ENCODE data around the gene MPPED1.

The MPPED1 gene

DNA sequence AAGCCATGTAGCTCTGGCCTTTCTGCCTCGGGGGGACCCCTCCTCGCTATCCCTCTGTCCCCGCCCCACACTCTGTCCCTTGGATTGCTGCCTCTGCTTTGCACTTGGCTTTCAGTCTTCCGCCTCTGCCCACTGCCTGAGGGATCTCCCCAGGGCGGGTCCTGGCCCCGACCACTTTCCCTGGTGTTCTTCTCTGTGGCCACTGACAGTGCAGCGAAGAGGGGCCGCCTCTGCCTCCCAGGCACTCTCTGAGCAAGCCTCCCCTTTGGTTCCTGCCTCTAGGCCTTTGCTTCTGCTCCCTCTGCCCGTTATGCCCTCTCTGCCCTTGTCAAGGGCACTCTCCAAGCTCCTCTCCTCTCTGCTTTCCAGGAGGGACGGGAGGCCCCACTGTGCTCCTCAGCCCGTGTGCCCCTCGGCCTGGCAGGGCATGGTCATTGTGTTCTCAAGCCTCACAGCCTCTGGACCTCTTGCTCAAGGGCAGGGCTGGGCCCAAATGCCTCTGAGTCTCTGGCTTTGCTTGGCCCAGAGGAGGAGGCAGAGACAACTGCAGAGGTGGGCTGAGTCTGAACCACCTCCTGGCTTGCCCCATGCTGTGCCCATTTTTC lies 5.5 kb upstream of the MPPED1 start:
- Histone ChIP-seq H3K9ac (ENCODE audit: low read length) (no peak overlapping the region), H3K4me3 (ENCODE audit: low read length) (no peak overlapping the region), H3K27me3 (ENCODE audit: control insufficient read depth, insufficient read depth, low read length) (peaks cover 15% of the 10 kb centered on the region), H3K36me3 (ENCODE audit: control insufficient read depth, insufficient read depth, low read length) (no peaks in the 10 kb centered on the region), H3K27ac (ENCODE audit: low read depth, low read length) (no peak overlapping the region), H3K4me1 (ENCODE audit: control insufficient read depth, insufficient read depth, low read length) (no peaks in the 10 kb centered on the region)

DNA sequence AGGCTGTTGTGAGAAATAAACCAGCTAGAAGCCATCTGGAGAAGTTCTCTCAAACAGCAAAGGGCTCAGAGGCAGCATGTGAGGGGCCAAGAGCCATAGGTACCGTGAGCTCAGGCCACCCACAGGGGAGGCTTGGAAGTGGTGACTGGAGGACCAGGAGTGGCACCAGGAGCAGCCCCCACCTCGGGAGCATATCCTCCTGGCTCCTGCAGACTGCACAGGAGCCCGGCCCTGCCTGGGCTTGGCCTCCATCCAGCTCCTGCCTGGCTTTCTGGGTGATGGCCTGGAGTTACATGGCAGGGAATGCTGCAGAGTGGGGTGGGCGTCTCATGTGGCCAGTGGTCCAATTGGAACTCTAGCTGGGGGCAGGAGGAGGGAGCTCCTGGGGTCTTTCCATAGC lies 4.2 kb upstream of the MPPED1 start:
- Histone ChIP-seq H3K9ac (ENCODE audit: low read length) (no peak overlapping the region), H3K36me3 (ENCODE audit: control insufficient read depth, insufficient read depth, low read length) (no peaks in the 10 kb centered on the region), H3K27ac (ENCODE audit: low read depth, low read length) (no peak overlapping the region), H3K27me3 (ENCODE audit: control insufficient read depth, insufficient read depth, low read length) (peaks cover 15% of the 10 kb centered on the region), H3K4me3 (ENCODE audit: low read length) (no peak overlapping the region), H3K4me1 (ENCODE audit: control insufficient read depth, insufficient read depth, low read length) (no peaks in the 10 kb centered on the region)

GRCh38 chr22:43408009-43408408 lies 3.8 kb upstream of the MPPED1 start:
- H3K27ac ChIP-seq (ENCODE audit: low read depth, low read length) = no peak overlapping the region
- no peak overlapping the region for H3K9ac ChIP-seq (ENCODE audit: low read length)
- H3K27me3 ChIP-seq (ENCODE audit: control insufficient read depth, insufficient read depth, low read length) = peaks cover 16% of the 10 kb centered on the region
- no peak overlapping the region for H3K4me3 ChIP-seq (ENCODE audit: low read length)
- H3K36me3 ChIP-seq (ENCODE audit: control insufficient read depth, insufficient read depth, low read length) = no peaks in the 10 kb centered on the region
- H3K4me1 ChIP-seq (ENCODE audit: control insufficient read depth, insufficient read depth, low read length) = no peaks in the 10 kb centered on the region

GRCh38 chr22:43409046-43409445 lies 2.8 kb upstream of the MPPED1 start:
- H3K27me3 ChIP-seq (ENCODE audit: control insufficient read depth, insufficient read depth, low read length) = peaks cover 16% of the 10 kb centered on the region
- H3K27ac ChIP-seq (ENCODE audit: low read depth, low read length) = no peak overlapping the region

GRCh38 chr22:43409800-43410199 lies 2.0 kb upstream of the MPPED1 start:
- Histone ChIP-seq H3K4me1 (ENCODE audit: control insufficient read depth, insufficient read depth, low read length) (no peaks in the 10 kb centered on the region), H3K4me3 (ENCODE audit: low read length) (no peak overlapping the region), H3K36me3 (ENCODE audit: control insufficient read depth, insufficient read depth, low read length) (no peaks in the 10 kb centered on the region), H3K9ac (ENCODE audit: low read length) (no peak overlapping the region), H3K27me3 (ENCODE audit: control insufficient read depth, insufficient read depth, low read length) (peaks cover 16% of the 10 kb centered on the region), H3K27ac (ENCODE audit: low read depth, low read length) (no peak overlapping the region)

More at GRCh38 chr22:43409046-43409445, 2.8 kb upstream of the MPPED1 start:
- Histone ChIP-seq H3K4me1 (ENCODE audit: control insufficient read depth, insufficient read depth, low read length) (no peaks in the 10 kb centered on the region), H3K4me3 (ENCODE audit: low read length) (no peak overlapping the region), H3K9ac (ENCODE audit: low read length) (no peak overlapping the region), H3K36me3 (ENCODE audit: control insufficient read depth, insufficient read depth, low read length) (no peaks in the 10 kb centered on the region)

DNA sequence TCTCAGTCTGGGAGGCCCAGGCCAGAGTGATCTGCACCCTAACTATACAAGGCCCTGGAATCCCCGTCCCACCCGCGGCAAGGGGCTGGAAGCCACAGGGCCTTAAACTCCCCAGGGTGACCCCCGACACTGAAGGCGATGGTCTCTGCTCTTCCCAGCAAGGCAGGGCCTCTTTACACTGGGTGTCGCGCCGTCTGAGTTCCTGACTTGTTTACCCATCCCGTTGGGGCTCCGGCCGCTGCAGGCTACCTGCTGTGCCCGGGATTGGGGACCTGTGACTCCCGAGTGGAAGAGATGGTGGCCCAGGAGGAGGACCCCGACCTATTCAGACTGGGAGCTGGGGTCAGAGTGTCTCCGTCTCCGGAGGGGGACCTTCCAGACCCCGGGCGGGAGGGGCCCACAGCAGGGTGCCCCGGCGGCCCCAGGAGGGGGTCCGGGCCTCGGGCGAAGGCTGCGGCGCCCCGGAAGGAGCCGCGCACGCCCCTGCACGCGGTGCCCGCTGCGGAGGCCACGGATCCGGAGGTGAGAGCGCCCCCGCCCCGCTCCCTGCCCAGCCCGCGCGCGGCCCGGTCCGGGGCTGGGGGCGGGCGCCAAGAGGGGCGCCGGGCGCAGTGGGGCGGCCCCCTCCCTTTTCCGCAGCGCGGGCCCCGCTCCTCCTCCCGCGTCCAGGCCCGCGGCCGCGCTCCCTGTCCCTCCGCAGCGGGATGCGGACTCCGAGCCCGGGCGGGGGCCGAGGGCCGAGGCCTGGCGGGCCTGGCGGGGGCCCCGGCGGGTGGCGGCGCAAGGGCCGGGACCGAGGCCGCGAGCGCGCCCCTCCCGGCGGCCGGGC lies 560 bp upstream of the MPPED1 start:
- Histone ChIP-seq H3K27me3 (ENCODE audit: control insufficient read depth, insufficient read depth, low read length) (peaks cover 16% of the 10 kb centered on the region), H3K4me1 (ENCODE audit: control insufficient read depth, insufficient read depth, low read length) (no peaks in the 10 kb centered on the region), H3K36me3 (ENCODE audit: control insufficient read depth, insufficient read depth, low read length) (no peaks in the 10 kb centered on the region), H3K27ac (ENCODE audit: low read depth, low read length) (no peak overlapping the region), H3K9ac (ENCODE audit: low read length) (no peak overlapping the region), H3K4me3 (ENCODE audit: low read length) (no peak overlapping the region)

- H3K4me1 ChIP-seq (ENCODE audit: control insufficient read depth, insufficient read depth, low read length) = no peaks in the 10 kb centered on the region
- H3K9ac ChIP-seq (ENCODE audit: low read length) = no peak overlapping the region
- H3K36me3 ChIP-seq (ENCODE audit: control insufficient read depth, insufficient read depth, low read length) = no peaks in the 10 kb centered on the region
- H3K4me3 ChIP-seq (ENCODE audit: low read length) = no peak overlapping the region
- no peak overlapping the region for H3K27ac ChIP-seq (ENCODE audit: low read depth, low read length)
- peaks cover 16% of the 10 kb centered on the region for H3K27me3 ChIP-seq (ENCODE audit: control insufficient read depth, insufficient read depth, low read length)
Measured at GRCh38 chr22:43412808-43413795, 1.3 kb downstream of the MPPED1 start.

DNA sequence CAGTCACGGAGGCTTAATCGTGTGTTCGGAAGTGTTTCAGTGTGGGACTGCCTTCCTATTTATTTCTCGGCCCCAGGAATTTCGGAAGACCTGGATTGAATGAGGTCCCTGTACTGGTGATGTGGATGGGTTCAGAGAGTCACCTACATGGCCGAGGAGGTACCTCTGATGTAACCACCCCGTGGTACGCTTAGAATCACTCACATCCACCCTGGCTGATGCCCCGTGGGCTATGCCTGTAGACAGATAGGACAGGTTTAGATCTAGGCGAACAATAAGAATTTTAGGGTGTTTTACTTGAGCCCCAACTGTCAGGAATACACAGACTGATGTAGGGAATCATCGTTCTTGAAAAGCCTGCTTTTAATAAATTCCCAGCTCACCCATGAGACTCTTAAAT lies 2.0 kb downstream of the MPPED1 start:
- Histone ChIP-seq H3K4me3 (ENCODE audit: low read length) (no peak overlapping the region), H3K27ac (ENCODE audit: low read depth, low read length) (no peak overlapping the region)

GRCh38 chr22:43415681-43416080 lies 3.9 kb downstream of the MPPED1 start:
- Histone ChIP-seq H3K27ac (ENCODE audit: low read depth, low read length) (no peak overlapping the region), H3K27me3 (ENCODE audit: control insufficient read depth, insufficient read depth, low read length) (peaks cover 8% of the 10 kb centered on the region), H3K36me3 (ENCODE audit: control insufficient read depth, insufficient read depth, low read length) (no peaks in the 10 kb centered on the region), H3K4me3 (ENCODE audit: low read length) (no peak overlapping the region), H3K4me1 (ENCODE audit: control insufficient read depth, insufficient read depth, low read length) (no peaks in the 10 kb centered on the region), H3K9ac (ENCODE audit: low read length) (no peak overlapping the region)

More for the DNA sequence above, 2.0 kb downstream of the MPPED1 start:
- H3K36me3 ChIP-seq (ENCODE audit: control insufficient read depth, insufficient read depth, low read length) = no peaks in the 10 kb centered on the region
- no peaks in the 10 kb centered on the region for H3K4me1 ChIP-seq (ENCODE audit: control insufficient read depth, insufficient read depth, low read length)
- H3K9ac ChIP-seq (ENCODE audit: low read length) = no peak overlapping the region
- peaks cover 16% of the 10 kb centered on the region for H3K27me3 ChIP-seq (ENCODE audit: control insufficient read depth, insufficient read depth, low read length)

DNA sequence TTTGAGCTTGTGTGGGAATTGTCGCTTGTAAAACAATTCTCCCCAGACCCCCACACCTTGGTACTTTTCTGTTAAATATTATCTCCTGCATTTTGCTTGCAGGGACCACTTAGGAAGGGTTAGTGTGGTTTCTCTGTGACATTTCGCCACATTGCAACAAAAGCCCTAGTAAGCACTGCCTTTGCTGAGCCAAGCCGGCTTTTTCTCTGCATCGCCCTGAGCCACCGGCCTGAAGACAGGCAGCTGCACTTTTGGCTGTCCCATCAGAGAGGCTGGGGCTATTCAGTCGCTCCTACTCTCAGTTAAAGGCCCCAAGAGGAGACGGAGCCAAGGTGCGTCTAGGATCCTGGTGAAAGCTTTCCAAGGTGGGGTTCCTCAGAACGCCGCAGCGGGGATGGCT lies 5.7 kb downstream of the MPPED1 start:
- no peaks in the 10 kb centered on the region for H3K4me1 ChIP-seq (ENCODE audit: control insufficient read depth, insufficient read depth, low read length)
- H3K36me3 ChIP-seq (ENCODE audit: control insufficient read depth, insufficient read depth, low read length) = no peaks in the 10 kb centered on the region
- H3K4me3 ChIP-seq (ENCODE audit: low read length) = no peak overlapping the region
- H3K27ac ChIP-seq (ENCODE audit: low read depth, low read length) = no peak overlapping the region
- H3K27me3 ChIP-seq (ENCODE audit: control insufficient read depth, insufficient read depth, low read length) = peaks cover 1% of the 10 kb centered on the region
- H3K9ac ChIP-seq (ENCODE audit: low read length) = no peak overlapping the region

DNA sequence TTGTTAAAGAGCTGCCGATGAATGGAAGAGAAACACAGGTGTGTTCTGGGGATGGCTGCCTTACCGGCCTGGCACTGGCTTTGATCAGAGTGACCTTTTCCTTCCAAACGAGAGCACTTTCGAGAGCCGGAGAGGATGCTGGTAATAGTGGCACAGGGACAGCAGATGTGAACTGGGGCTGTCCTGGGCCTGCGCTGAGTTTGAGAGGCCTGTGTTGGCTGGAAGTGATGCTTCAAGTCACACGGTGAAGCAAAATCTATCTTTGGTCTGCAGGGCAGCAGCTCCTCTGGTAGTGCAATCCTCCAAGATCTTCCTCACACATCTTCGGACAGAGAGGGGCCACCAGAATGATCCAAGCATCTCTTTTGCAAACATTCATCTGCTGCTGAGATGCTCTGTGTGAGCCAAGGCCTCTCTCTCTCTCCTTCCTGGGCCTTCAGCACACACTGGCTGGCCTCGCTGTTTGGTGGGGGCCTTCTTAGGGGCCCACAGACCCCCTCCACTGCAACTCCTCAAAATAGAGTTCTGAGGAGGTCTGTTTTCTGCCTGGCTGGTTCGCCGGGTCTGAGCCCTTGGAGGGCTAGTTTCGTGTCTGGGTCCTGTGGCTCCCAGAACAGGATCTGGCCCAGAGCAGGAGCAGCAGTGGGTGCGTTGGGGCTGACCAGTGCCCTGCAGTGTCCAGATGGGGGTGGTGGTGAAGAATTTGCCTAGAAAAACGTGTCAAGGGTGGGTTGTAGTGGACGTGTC lies 6.4 kb downstream of the MPPED1 start:
- no peaks in the 10 kb centered on the region for H3K4me1 ChIP-seq (ENCODE audit: control insufficient read depth, insufficient read depth, low read length)
- no peak overlapping the region for H3K4me3 ChIP-seq (ENCODE audit: low read length)
- H3K27me3 ChIP-seq (ENCODE audit: control insufficient read depth, insufficient read depth, low read length) = no peaks in the 10 kb centered on the region
- H3K27ac ChIP-seq (ENCODE audit: low read depth, low read length) = no peak overlapping the region
- no peaks in the 10 kb centered on the region for H3K36me3 ChIP-seq (ENCODE audit: control insufficient read depth, insufficient read depth, low read length)
- no peak overlapping the region for H3K9ac ChIP-seq (ENCODE audit: low read length)

All from rectal smooth muscle tissue (tissue), 1 donor.